ENCODE measurements around the gene RBFOX2. TPM values are rescaled to one million over a fixed set of nuclear protein-coding genes. Genes with fewer than 3 reads are reported as not detected.
"Not testable (repeated sequence)": the region's sequence is repeated elsewhere in the genome, so short reads cannot be mapped to it uniquely, and the experiment has no call there.

The RBFOX2 gene
- total RNA-seq, 1 experiment from 2014 or later: 91.1 TPM

DNA sequence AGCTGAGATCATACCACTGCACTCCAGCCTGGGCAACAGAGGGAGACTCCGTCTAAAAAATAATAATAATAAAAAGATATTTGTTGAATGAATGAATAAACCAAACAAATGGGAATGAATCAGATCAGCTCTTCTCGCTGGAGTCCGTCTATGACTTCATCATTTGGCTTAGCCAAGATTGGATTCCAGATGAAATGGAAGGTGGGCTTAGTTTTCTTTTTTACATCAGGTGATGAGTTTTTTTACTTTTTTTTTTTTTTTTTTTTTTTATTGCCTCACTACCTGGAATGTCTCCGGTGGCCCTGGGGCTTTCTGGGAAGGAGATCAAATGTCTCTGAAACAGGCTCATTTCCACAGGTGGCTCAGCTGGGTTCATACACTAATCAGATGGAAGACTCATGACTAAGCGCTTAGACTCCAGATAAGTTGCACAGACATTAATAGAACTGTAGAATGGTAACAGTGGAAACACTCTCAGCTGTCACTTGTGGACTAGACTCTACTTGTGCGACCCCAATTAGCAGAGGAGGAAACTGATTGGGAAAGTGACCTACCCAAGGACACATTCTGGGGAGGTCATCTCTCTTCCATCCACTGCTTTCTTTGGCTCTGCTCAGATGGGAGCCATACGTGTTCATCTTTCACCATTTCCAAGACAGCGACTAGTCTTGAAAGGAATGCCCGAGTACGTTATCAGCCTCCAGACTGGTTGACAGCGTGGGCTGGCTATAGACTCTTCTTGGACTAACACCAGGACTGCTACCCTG is 20.5 kb upstream of the RBFOX2 start:
- Histone ChIP-seq H3K4me3 (ENCODE audit: low read depth, low read length) (no peak overlapping the region), H3K4me1 (peaks cover 15% of the 10 kb centered on the region), H3K36me3 (ENCODE audit: control insufficient read depth, insufficient read depth, low read length) (no peaks in the 10 kb centered on the region), H3K27me3 (replicated peaks; ENCODE audit: control insufficient read depth, insufficient read depth, low read length) (no peaks in the 10 kb centered on the region), H3K9me3 (no peaks in the 10 kb centered on the region)
- ChIA-PET CTCF (no interaction called here), POLR2A (no interaction called here)
- DNase-seq: no peak
- BruUV-seq (replicated peaks): no TSS peak
- no peak overlapping the region for H3K4me3 Mint-ChIP-seq (ENCODE audit: unreplicated experiment)
- TF ChIP-seq, protein P1, sequence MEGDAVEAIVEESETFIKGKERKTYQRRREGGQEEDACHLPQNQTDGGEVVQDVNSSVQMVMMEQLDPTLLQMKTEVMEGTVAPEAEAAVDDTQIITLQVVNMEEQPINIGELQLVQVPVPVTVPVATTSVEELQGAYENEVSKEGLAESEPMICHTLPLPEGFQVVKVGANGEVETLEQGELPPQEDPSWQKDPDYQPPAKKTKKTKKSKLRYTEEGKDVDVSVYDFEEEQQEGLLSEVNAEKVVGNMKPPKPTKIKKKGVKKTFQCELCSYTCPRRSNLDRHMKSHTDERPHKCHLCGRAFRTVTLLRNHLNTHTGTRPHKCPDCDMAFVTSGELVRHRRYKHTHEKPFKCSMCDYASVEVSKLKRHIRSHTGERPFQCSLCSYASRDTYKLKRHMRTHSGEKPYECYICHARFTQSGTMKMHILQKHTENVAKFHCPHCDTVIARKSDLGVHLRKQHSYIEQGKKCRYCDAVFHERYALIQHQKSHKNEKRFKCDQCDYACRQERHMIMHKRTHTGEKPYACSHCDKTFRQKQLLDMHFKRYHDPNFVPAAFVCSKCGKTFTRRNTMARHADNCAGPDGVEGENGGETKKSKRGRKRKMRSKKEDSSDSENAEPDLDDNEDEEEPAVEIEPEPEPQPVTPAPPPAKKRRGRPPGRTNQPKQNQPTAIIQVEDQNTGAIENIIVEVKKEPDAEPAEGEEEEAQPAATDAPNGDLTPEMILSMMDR (IDR thresholded peaks at IDR 0.05; ENCODE audit: insufficient read depth in 1 of 2, low read depth in 1 of 2, low read length in 1 of 2, severe bottlenecking in 1 of 2, unreplicated experiment in 1 of 2): no peak
- peaks cover 19% of the 10 kb centered on the region for H3K9me3 Mint-ChIP-seq (ENCODE audit: unreplicated experiment)
- intact Hi-C loops (cut with micrococcal nuclease; ENCODE audit: unreplicated experiment): no loop called here
- H3K36me3 Mint-ChIP-seq (ENCODE audit: insufficient read depth, unreplicated experiment): peaks cover 11% of the 10 kb centered on the region
- no peaks in the 10 kb centered on the region for H3K27me3 Mint-ChIP-seq (ENCODE audit: insufficient read depth, unreplicated experiment)
- H3K27ac Mint-ChIP-seq (ENCODE audit: unreplicated experiment): no peak overlapping the region
- H3K4me1 Mint-ChIP-seq (ENCODE audit: low read depth, unreplicated experiment): peaks cover 10% of the 10 kb centered on the region

DNA sequence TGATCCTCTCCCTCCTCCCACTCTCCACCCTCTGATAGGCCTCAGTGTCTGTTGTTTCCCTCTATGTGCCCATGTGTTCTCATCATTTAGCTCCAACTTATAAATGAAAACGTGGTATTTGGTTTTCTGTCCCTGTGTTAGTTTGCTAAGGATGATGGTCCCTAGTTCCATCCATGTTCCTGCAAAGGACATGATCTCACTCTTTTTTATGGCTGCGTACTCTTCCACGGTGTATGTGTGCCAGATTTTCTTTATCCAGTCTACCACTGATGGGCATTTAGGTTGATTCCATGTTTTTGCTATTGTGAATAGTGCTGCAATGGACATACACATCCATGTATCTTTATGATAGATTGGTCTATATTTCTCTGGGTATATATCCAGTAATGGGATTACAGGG is 15.9 kb upstream of the RBFOX2 start:
- CTCF ChIA-PET; H3K27me3 Mint-ChIP-seq (ENCODE audit: insufficient read depth, unreplicated experiment): not testable (repeated sequence)

GRCh38 chr22:36042240-36042639 is 13.6 kb upstream of the RBFOX2 start:
- Mint-ChIP-seq H3K4me1 (ENCODE audit: low read depth, unreplicated experiment) (no peaks in the 10 kb centered on the region), H3K27me3 (ENCODE audit: insufficient read depth, unreplicated experiment) (no peaks in the 10 kb centered on the region), H3K36me3 (ENCODE audit: insufficient read depth, unreplicated experiment) (no peaks in the 10 kb centered on the region), H3K27ac (ENCODE audit: unreplicated experiment) (no peak overlapping the region), H3K9me3 (ENCODE audit: unreplicated experiment) (no peaks in the 10 kb centered on the region), H3K4me3 (ENCODE audit: unreplicated experiment) (no peak overlapping the region)
- H3K27me3 ChIP-seq (replicated peaks; ENCODE audit: control insufficient read depth, insufficient read depth, low read length): no peaks in the 10 kb centered on the region
- H3K4me3 ChIP-seq (ENCODE audit: low read depth, low read length): no peak overlapping the region
- ChIA-PET POLR2A (no interaction called here), CTCF (no interaction called here)
- DNase-seq: no peak
- no peaks in the 10 kb centered on the region for H3K36me3 ChIP-seq (ENCODE audit: control insufficient read depth, insufficient read depth, low read length)
- TF ChIP-seq, protein P1 (IDR thresholded peaks at IDR 0.05; ENCODE audit: insufficient read depth in 1 of 2, low read depth in 1 of 2, low read length in 1 of 2, severe bottlenecking in 1 of 2, unreplicated experiment in 1 of 2): no peak
- H3K4me1 ChIP-seq: no peaks in the 10 kb centered on the region
- no peaks in the 10 kb centered on the region for H3K9me3 ChIP-seq
- no TSS peak for BruUV-seq (replicated peaks)
- intact Hi-C loops (cut with micrococcal nuclease; ENCODE audit: unreplicated experiment): no loop called here

More for the DNA sequence above, 15.9 kb upstream of the RBFOX2 start:
- DNase-seq; H3K27me3 ChIP-seq (replicated peaks; ENCODE audit: control insufficient read depth, insufficient read depth, low read length); H3K4me3 Mint-ChIP-seq (ENCODE audit: unreplicated experiment); H3K4me1 ChIP-seq; H3K9me3 ChIP-seq; H3K4me1 Mint-ChIP-seq (ENCODE audit: low read depth, unreplicated experiment); H3K36me3 Mint-ChIP-seq (ENCODE audit: insufficient read depth, unreplicated experiment); H3K4me3 ChIP-seq (ENCODE audit: low read depth, low read length); POLR2A ChIA-PET; H3K9me3 Mint-ChIP-seq (ENCODE audit: unreplicated experiment); H3K27ac Mint-ChIP-seq (ENCODE audit: unreplicated experiment); intact Hi-C loops (cut with micrococcal nuclease; ENCODE audit: unreplicated experiment); BruUV-seq (replicated peaks); H3K36me3 ChIP-seq (ENCODE audit: control insufficient read depth, insufficient read depth, low read length): not testable (repeated sequence)

All from Caco-2 (cell line).